ENCODE results near the gene TLL1.

DNA sequence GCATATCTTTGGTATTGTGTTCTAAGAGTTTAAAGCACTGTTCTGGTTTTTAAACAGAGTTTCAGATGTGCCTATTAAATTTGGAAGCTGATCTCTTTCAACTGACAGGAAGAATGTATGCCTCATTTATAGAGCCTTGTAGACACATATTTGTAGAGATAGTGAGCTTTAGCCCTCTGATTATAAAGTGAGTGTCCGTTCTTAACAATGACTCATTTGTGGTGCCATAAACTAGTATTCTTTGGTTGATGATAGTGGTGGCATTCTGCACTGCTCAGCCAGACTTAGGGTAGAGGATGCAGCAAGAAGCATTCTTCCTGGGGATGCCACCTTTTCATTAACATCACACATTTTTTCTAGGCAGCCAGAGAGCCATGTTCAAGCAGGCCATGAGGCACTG is 121.7 kb downstream of the TLL1 start:
- TF ChIP-seq, protein P1, sequence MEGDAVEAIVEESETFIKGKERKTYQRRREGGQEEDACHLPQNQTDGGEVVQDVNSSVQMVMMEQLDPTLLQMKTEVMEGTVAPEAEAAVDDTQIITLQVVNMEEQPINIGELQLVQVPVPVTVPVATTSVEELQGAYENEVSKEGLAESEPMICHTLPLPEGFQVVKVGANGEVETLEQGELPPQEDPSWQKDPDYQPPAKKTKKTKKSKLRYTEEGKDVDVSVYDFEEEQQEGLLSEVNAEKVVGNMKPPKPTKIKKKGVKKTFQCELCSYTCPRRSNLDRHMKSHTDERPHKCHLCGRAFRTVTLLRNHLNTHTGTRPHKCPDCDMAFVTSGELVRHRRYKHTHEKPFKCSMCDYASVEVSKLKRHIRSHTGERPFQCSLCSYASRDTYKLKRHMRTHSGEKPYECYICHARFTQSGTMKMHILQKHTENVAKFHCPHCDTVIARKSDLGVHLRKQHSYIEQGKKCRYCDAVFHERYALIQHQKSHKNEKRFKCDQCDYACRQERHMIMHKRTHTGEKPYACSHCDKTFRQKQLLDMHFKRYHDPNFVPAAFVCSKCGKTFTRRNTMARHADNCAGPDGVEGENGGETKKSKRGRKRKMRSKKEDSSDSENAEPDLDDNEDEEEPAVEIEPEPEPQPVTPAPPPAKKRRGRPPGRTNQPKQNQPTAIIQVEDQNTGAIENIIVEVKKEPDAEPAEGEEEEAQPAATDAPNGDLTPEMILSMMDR (IDR thresholded peaks at IDR 0.05; ENCODE audit: borderline replicate concordance, extremely low read depth, low read length, poor library complexity, severe bottlenecking), result no peak
- no peak for TF ChIP-seq EZH2 (IDR thresholded peaks at IDR 0.05; ENCODE audit: borderline replicate concordance, low read depth, low read length, severe bottlenecking)
